PC-9 (cell line): ENCODE measurements around the gene ARID4A.

Source experiments
- EZH2 ChIP-seq: fragments of 200-600 bp; sonication (generic); IDR thresholded peaks from 2 replicates; pipeline ENCODE4 v1.8.0; 2017; ENCODE audit warnings: antibody characterized with exemption, low read depth
- TF ChIP-seq, protein P1 (sequence below): fragments of 200-600 bp; sonication (generic); conservative IDR thresholded peaks from 2 replicates; pipeline ENCODE4 v1.6.1; 2017; ENCODE audit warnings: mixed run types, antibody characterized with exemption, mild to moderate bottlenecking, moderate library complexity

DNA sequence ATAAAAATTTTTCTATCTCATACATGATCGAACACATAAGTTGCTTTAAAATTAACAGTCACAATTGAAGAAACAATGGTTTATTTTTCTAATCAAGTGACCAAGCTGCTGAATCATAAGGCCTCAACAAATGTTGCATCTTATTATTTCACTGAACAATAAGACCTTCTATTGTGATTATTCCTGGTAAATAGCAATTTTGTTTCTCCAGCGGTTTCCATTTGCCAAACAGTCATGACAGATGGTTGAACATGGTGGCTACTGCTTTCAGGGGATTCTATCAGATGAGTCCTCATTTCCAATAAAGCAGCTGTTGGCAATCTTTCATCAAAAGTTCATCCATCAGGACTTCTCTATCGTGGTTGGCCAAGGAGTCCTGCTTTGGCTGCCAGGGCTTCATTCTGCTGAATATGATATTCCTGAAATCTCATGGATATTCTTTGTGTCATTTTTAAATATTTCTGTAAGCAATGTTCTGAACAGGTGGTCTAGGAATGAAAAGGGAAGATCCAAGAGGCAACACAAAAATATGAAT, 110.4 kb downstream of the ARID4A start:
- TF ChIP-seq, protein P1, sequence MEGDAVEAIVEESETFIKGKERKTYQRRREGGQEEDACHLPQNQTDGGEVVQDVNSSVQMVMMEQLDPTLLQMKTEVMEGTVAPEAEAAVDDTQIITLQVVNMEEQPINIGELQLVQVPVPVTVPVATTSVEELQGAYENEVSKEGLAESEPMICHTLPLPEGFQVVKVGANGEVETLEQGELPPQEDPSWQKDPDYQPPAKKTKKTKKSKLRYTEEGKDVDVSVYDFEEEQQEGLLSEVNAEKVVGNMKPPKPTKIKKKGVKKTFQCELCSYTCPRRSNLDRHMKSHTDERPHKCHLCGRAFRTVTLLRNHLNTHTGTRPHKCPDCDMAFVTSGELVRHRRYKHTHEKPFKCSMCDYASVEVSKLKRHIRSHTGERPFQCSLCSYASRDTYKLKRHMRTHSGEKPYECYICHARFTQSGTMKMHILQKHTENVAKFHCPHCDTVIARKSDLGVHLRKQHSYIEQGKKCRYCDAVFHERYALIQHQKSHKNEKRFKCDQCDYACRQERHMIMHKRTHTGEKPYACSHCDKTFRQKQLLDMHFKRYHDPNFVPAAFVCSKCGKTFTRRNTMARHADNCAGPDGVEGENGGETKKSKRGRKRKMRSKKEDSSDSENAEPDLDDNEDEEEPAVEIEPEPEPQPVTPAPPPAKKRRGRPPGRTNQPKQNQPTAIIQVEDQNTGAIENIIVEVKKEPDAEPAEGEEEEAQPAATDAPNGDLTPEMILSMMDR, result no peak
- no peak for TF ChIP-seq EZH2
